Renal pelvis (tissue), 4 donors: Measurements from ENCODE around the gene GH2. TPM values are rescaled to one million over a fixed set of nuclear protein-coding genes. Genes with fewer than 3 reads are reported as not detected.

Source experiments
- DNase-seq: peaks from one replicate; pipeline ENCODE4 v3.0.0-alpha.2; 2013
- polyA plus RNA-seq, 3 donors: library from polyadenylated mRNA; unstranded; fragments of 120-200 nt; gene quantifications; one replicate each; pipeline ENCODE4 v1.2.1, GENCODE V29; 2013; ENCODE audit not compliant: insufficient read length in 3 of 3

GH2 gene
- polyA plus RNA-seq, 3 donors, result not detected

DNA sequence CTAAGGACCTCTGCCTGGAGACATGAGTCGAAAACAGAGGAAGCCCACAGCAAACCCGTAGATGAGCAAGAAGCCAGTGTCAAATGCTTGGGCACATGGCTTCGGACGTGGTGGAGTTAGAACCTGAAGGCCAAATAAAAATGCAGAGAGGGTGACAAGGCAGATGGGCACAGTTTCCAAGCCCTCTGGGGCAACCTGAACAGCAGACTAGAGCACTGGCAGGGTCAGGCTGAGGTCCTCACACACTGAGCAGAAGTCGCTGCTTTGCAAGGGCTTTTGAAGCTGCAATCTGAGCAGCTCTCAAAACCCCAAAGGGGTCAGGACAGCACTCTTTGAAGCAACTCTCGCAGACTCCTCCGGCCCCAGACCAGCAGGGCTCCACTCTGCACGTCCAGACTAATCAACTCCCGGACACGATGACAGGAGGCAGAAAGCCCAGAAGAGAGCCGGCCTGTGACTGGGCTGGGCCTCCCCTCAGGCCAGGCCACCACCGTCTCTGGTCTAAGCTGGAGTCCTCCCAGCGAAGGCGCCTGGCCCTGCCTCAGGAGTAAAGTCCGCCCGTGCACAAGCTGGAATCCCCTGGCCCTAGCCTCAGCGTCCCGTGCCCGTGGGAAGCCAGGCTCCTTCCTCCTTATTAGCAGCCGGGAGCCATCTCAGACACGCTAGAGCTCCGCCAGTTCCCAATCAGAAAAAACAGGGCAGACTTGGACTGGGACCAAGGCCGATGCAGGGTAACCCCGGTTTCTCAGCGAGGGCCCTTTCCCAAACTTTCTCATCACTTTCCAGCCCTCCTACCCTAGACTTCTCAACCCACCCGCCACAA, 40.2 kb downstream of the GH2 start:
- peak; percentile 30 for DNase-seq

DNA sequence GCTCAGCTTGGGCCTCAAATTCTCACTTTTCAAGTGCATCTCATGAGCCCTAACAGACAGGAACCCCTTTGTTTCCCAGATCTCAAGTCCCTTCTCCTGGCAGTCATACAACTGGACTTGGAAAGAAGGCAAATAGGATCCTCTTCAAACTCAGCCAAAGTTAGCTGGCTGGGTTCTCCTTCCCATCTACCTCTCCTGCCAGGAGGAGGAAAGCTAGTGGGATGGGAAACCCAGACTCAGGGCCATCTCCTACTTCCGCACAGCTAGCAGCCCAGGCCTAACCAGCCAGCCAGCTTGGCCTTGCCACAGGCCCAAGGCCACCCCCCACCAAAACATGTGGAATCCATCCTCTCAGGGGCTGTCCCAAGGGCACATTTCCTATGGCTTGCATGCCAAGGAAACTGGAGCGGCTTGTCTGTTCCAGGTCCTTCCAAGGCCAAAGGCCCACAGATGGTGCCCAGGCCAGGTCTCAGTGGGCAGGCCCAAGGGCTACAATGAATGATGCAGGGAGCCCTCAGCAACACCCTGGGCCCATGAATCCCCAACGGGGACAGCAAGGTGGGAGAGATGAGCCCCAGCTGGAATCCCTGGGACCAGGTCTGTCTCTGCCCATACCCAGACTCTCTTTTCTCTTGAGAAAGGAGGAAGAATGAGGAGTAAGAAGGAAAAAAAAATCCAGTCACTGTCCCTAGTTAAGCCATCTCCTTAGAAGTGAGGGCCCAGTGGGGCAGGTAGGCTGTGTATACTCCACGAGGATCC, 41.0 kb downstream of the GH2 start:
- DNase-seq, result no peak

DNA sequence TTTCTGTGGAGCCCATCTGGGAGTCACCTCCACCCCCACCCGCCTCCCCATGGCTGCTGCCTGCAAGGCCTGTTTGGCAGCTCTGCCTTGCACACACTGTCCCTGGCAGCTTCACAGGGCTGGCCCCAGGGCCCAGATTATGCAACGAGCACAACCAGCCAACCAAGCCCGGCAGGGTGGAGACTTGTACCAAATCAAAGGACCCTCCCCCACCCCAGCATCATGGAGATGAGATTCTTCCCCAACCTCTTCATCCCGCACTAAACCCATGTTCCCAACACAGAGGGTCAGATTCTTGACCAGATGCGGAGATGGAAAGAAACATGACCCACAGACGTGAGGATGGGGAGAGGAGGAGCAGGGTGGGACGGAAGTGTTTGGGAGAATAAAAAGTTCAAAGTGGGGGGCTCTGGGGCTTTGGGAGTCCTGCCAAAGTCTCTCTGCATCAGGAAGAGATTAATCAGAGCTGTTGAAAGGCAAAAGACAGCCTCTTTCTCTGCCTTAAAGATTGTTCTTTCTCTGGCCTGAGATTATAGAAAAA, 43.0 kb downstream of the GH2 start:
- peak; percentile 41 for DNase-seq

DNA sequence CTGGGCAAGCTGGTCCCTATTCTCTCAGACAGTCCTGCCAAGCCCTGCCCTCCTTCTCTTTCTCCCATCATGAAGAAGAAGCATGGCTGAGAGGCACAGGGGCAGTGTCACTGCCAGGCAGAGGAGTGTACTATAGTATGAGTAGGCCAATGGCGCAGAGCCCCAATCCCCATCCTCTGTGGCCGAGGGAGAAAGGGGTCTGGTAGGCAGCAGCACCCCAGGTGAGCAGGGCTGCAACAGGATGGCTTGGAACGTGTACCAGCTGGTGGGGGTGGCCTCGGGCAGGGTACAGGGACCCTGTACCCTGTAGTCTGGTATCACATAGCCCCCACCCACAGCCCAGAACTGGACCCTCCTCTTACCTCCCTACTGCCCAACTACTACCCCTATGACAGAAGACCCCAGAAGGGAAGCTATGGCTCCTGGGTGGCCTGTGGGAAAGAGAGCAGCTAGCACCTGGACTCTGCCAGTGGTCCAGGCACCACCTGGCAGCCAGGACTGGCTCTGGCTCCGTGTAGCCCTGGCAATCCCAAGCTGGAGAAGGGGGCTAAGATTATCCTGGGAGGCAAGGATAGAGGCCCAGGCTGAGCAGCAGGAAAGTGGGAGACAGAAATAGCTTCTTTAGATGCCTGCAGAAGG, 43.7 kb downstream of the GH2 start:
- DNase-seq, result no peak

DNA sequence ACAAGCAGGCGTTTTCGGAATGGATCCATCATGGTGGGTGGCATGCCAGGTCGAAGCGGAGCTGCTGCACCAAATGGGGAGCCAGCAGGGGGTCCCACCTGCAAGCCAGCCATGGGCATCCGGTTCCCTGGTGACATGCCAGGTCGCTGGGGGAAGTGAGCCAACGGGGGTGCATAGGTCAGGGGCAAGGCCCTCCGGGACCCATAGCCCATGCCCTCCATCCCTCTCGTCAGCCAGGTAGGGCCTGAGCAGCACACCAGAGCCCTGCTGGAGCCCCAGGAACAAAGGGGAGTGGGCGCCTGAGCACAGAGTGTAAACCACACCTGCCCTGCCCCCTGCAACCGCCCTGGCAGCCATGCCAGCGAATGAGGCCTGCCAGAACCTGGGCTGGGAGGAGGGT, 44.3 kb downstream of the GH2 start:
- DNase-seq, result no peak

DNA sequence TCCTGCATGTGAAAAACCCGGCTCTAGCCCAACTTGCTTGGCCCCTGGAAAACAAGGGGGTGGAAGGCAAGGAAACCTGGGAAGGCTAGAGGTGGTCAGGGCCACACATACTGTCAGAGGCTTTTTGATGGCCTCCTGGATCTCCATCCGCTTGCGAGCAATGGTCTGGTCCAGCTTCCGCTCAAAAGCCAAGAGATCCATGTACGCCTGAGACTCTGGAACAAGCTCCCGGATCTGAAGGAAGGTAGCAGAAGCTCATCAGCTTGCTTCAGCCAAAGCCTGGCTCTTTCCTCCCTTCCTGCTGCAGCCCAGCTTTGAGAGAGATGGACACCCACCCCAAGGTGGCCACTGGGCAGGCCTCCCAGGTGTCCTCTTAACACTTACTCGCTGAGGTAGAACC, 44.9 kb downstream of the GH2 start:
- DNase-seq, result no peak

DNA sequence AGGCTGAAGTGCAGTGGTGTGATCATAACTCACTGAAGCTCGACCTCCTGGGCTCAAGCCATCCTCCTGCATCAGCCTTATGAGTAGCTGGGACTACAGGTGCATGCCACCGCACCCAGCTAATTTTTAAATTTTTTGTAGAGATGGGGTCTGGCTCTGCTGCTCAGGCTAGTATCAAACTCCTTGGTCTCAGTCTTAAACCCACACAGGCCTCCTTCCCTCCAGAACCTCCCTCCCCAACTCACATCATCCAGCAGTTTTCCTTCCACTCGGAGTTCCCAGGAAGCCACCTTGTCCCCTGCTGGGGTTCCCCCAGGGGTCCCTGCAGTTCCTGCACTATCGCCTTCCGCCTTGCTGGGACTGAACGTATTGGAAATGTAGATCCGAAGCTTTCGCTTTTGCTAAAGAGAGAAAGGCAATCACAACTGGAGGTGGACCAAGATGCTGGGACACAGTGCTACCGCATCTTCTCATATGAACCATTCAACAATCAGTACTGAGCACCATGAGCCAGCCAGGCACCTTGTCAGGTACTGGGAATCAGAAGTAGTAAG, 46.5 kb downstream of the GH2 start:
- DNase-seq, result no peak

DNA sequence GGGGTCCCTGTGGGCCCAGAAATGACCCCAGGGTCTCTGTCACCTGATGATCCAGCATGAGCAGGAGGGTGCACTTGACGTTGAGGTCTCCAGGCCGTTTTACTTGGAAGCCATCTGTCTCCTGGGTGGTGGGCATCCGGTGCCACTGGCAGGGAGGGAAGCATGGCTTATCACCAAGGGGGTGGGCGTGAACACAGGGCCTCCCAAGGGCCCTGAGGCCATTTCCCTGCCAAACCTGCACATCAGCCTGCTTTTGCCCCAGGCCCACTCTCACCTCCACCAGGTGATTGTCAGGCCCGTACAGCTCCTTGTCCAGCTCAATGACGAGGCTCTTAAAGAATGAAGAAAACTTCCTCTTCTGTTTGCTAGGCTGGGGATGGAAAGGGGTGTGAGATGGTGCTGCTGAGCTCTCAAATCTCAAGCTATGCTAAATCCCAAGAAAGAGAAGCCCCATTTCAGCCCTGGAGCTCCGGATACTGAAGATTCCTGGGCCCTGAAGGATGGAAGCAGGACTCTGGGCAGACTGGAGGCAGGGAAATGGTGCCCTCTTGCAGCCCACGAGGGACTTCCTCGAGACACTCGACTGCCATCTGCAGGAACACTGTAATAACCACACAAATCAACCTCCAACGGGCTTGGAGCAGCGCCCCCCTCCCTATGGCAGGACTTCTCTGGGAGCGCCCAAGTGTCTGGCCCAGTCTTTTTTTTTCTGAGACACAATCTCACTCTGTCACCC, 47.1 kb downstream of the GH2 start:
- DNase-seq, result peak; percentile 64

DNA sequence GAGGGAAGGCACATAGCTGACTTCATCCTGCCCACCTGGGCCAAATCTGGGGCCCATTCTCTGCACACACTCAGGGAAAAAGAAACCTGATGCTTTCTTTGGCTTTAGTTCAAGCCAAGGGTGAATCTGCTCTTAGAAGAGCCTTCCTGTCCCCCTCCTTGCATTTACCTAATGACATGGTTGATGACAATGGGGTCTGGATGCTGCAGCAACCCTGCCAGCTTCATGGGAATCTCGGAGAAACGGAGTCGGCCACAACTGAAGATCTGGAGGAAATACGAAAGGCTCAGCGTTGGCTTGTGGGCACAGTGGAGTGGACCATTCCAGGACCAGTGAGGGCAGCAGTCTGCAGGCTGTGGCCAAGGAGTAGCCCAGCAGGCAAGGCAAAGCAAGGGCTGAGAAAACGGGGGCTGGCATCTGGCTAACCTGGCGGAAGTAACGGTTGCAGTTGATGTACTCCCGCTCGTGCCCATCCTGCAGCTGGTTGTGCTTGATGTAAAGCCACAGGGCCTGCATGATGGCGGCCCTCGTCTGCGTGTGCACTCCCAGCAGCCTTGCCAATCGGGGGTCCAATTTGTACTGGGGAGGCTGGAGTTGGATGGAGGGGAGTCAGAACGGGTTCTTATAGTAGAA, 47.9 kb downstream of the GH2 start:
- DNase-seq, result no peak

DNA sequence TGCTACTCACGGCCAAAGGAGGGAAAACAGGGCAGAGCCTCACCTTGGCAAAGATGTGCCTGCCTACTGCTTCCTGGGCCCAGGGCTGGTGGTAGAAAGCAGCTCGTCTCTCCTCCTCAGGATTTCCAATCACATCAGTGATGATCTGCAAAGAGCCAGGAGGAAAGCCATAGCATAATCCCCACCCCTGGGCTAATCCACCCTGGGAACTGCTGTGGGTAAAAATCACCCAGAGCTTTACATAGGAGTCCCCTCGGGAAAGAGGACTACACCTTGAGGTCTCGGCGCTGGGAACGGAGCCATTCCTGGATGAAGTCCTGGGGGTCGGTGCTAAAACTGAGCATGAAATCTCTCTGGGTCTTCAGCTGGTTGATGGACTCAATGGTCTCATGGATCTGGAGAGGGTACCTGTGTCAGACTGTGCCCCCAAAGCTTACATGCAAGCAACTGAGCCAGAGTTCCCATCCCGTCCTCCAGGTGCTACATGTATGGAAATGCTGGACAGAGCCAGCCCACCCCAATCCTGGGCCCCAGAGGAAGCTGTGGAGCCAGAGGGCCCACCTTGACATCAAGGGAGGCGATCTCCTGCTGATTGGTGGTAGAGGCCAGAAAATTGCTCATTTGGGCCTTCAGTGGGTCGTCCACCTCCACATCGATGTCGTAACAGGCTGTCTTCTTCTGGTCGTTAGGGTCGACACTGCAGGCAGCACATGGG, 48.6 kb downstream of the GH2 start:
- no peak for DNase-seq

DNA sequence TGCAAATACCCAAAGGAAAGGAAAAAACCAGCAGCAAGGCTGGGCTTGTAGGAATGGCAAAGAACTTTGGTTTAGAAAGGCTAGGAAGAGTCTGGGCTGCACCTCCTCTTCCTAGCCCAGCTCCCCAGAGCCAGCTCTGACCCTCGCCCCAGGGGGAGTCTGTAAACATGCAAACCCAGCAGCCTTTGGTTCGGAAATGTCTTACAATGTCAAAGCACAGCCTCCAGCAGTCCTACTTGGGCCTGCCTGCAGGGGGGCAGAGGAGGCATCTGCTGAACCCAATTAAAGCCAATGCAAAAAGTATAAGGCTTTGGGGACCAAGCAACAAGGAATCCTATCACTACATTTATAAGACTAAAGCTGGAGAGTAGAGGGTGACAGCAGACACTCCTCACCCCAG, 49.3 kb downstream of the GH2 start:
- DNase-seq, result no peak

DNA sequence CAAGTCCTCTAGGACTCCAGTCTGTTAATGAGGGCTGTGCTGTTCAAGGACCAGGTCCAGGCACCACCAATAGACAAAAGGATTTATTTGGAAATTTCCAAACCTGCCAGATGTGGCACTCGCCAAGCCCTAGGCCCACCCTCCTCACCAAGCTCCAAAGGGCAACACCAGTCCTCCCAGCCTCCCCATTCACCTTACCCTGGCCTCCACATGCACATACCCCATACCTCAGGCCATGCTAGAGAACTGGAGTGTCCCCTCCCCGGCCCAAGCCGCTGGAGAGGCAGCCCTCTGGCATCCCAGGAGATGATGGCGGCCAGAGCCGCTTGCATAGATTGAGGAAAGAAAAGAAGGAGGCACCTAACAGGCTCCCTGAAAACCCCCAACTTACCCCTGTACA, 49.7 kb downstream of the GH2 start:
- DNase-seq, result no peak

DNA sequence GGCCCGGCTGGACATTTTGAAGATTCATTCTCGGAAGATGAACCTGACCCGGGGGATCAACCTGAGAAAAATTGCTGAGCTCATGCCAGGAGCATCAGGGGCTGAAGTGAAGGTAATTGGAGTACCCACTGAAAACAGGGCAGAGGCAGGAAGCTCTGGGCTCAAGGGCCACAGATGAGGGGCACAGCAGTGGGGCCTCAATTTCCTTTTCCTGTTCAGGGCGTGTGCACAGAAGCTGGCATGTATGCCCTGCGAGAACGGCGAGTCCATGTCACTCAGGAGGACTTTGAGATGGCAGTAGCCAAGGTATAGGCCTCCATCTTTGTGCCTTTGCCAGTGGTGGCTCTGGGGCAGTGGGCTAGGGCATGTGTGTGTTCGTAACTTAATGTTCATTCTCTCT, 50.2 kb downstream of the GH2 start:
- no peak for DNase-seq

DNA sequence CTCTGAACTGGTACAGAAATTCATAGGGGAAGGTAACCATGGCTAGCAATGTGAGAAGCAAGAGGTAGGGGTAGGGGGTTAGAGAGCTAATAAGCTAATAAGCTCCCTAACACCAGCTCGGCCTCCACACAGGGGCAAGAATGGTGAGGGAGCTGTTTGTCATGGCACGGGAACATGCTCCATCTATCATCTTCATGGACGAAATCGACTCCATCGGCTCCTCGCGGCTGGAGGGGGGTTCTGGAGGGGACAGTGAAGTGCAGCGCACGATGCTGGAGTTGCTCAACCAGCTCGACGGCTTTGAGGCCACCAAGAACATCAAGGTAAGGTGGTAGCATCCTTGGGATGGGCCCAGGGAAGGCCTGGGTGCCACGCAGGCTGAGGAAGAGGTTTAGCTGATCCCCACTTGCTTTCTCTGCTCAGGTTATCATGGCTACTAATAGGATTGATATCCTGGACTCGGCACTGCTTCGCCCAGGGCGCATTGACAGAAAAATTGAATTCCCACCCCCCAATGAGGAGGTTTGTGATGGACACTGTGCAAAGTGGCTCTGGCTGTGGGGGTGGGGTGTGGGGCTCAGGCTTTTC, 50.7 kb downstream of the GH2 start:
- no peak for DNase-seq

DNA sequence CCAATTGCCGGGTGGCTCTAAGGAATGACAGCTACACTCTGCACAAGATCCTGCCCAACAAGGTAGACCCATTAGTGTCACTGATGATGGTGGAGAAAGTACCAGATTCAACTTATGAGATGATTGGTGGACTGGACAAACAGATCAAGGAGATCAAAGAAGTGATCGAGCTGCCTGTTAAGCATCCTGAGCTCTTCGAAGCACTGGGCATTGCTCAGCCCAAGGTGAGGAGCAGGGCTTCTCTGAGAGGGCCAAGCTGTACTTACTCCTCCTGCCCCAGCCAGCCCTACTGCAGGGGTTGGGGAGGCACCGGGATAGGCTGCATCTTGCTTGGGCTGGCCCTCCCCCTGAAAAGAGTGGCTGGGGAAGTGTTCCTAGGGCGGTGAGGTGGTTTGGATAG, 51.5 kb downstream of the GH2 start:
- no peak for DNase-seq

Other genes starting within 250 kb of the GH2 start
- 10 to 100 TPM; 28.8 to 38.4 (median 34.9) TPM for gene LIMD2, start 181.8 kb downstream of the GH2 start, polyA plus RNA-seq
- 10 to 100 TPM; 43.1 to 74.3 (median 66.8) TPM for gene STRADA, start 140.1 kb downstream of the GH2 start, polyA plus RNA-seq
- gene CCDC47, start 108.3 kb downstream of the GH2 start, polyA plus RNA-seq, result 100 to 1,000 TPM in 2 of 3 donors, 10 to 100 TPM in 1; 87.7 to 116 (median 109) TPM
- gene DDX42, start 107.8 kb downstream of the GH2 start, polyA plus RNA-seq, result 100 to 1,000 TPM; 158 to 225 (median 211) TPM
- 100 to 1,000 TPM; 170 to 203 (median 178) TPM for gene PSMC5, start 54.5 kb downstream of the GH2 start, polyA plus RNA-seq
- gene FTSJ3, start 54.3 kb downstream of the GH2 start, polyA plus RNA-seq, result 10 to 100 TPM; 66.9 to 75.2 (median 73.2) TPM
- 10 to 100 TPM; 58.1 to 60.5 (median 58.5) TPM for gene SMARCD2, start 39.3 kb downstream of the GH2 start, polyA plus RNA-seq
- under 1 TPM in 1 of 3 donors, not detected in 2; 0.10 TPM for gene CSH2, start 8.3 kb downstream of the GH2 start, polyA plus RNA-seq
- not detected for gene CSH1, start 14.6 kb upstream of the GH2 start, polyA plus RNA-seq
- gene CSHL1, start 29.3 kb upstream of the GH2 start, polyA plus RNA-seq, result not detected
- gene GH1, start 36.9 kb upstream of the GH2 start, polyA plus RNA-seq, result under 1 TPM in 1 of 3 donors, not detected in 2; 0.16 TPM
- 1 to 10 TPM; 1.8 to 3.1 (median 2.3) TPM for gene CD79B, start 50.4 kb upstream of the GH2 start, polyA plus RNA-seq
- gene SCN4A, start 91.0 kb upstream of the GH2 start, polyA plus RNA-seq, result 1 to 10 TPM in 2 of 3 donors, under 1 TPM in 1; 0.71 to 1.2 (median 1.1) TPM
- gene PRR29, start 116.4 kb upstream of the GH2 start, polyA plus RNA-seq, result 1 to 10 TPM; 4.2 to 4.8 (median 4.3) TPM
- 10 to 100 TPM; 26.0 to 33.1 (median 28.8) TPM for gene ICAM2, start 138.7 kb upstream of the GH2 start, polyA plus RNA-seq
- 1 to 10 TPM; 8.3 to 9.3 (median 8.7) TPM for gene ERN1, start 248.2 kb upstream of the GH2 start, polyA plus RNA-seq